GM12878 (cell line): ENCODE data around the gene HS3ST5. TPM values are rescaled to one million over a fixed set of nuclear protein-coding genes. Genes with fewer than 3 reads are reported as not detected.

Source experiments
- ATAC-seq: fragments of 200-7000 bp; cut with Tn5 transposase; 3 replicates; pipeline ENCODE4 v1.9.1; 2020; ENCODE audit warnings: mild to moderate bottlenecking, moderate library complexity
- BruUV-seq: library from RNA; stranded (reverse); fragments of 400-500 nt; replicated peaks from 2 replicates; lab custom pipeline; 2021; lab: Mats Ljungman, UMichigan
- CTCF ChIA-PET: fragments of 300-600 bp; sonication (Branson Sonifier 250); formaldehyde crosslinking; extraction: SDS; loops from one replicate; lab custom pipeline; 2021; ENCODE audit warnings: inconsistent platforms; lab: Yijun Ruan, JAX
- POLR2A ChIA-PET: fragments of 350-600 bp; formaldehyde crosslinking; extraction: SDS; loops from one replicate; lab custom pipeline; 2021; ENCODE audit warnings: inconsistent platforms; lab: Charles Lee
- RAD21 ChIA-PET: fragments of 300-600 bp; sonication (Branson Sonifier 250); formaldehyde crosslinking; loops from one replicate; lab custom pipeline; 2023; ENCODE audit warnings: antibody characterized with exemption; ENCODE audit not compliant: unreplicated experiment; lab: Charles Lee
- SMC1A ChIA-PET: fragments of 300-600 bp; sonication (Branson Sonifier 250); formaldehyde crosslinking; loops from one replicate; lab custom pipeline; 2023; ENCODE audit not compliant: unreplicated experiment, uncharacterized antibody; lab: Charles Lee
- DNase-seq: peaks from one replicate; pipeline ENCODE4 v3.0.0-alpha.2; 2011; ENCODE audit warnings: low read depth, low spot score
- FAIRE-seq: peaks from 3 replicates; lab custom pipeline; 2011; peaks lifted over from hg19 to GRCh38; lab: Jason Lieb, UNC
- H2AFZ ChIP-seq: 2 replicates; pipeline ENCODE4 v1.6.0; 2011; ENCODE audit warnings: low read depth, low read length, control low read depth; ENCODE audit not compliant: control insufficient read depth
- H3K27ac ChIP-seq: 2 replicates; pipeline ENCODE4 v1.5.1; 2011; ENCODE audit warnings: control low read depth; ENCODE audit not compliant: control insufficient read depth, insufficient read depth
- H3K27me3 ChIP-seq, 2 experiments: replicated peaks in 1 of 2; 2 replicates each; pipeline versions ENCODE4 v1.6.0 to v1.6.1; 2011; ENCODE audit warnings: low read length in 1 of 2; ENCODE audit not compliant: control insufficient read depth in 2 of 2, insufficient read depth in 2 of 2
- H3K36me3 ChIP-seq, 2 experiments: 2 replicates each; pipeline ENCODE4 v1.5.1; 2011; ENCODE audit warnings: low read length in 1 of 2; ENCODE audit not compliant: control insufficient read depth in 2 of 2, insufficient read depth in 2 of 2
- H3K4me1 ChIP-seq: 2 replicates; pipeline ENCODE4 v1.6.1; 2011; ENCODE audit warnings: mild to moderate bottlenecking, low read length, moderate library complexity, mixed read lengths; ENCODE audit not compliant: control insufficient read depth, insufficient read depth
- H3K4me2 ChIP-seq: 2 replicates; pipeline ENCODE4 v1.6.0; 2011; ENCODE audit warnings: control low read depth; ENCODE audit not compliant: control insufficient read depth, insufficient read depth
- H3K4me3 ChIP-seq: fragments of 200-600 bp; sonication (generic); 2 replicates; pipeline ENCODE4 v1.5.1; 2016
- H3K79me2 ChIP-seq: 2 replicates; pipeline ENCODE4 v1.6.0; 2011; ENCODE audit warnings: low read length; ENCODE audit not compliant: control insufficient read depth, insufficient read depth
- H3K9ac ChIP-seq: 2 replicates; pipeline ENCODE4 v1.8.0; 2011; ENCODE audit warnings: low read length, control low read depth, mixed read lengths; ENCODE audit not compliant: control insufficient read depth, insufficient read depth
- H3K9me3 ChIP-seq: replicated peaks from 3 replicates; pipeline ENCODE4 v1.5.1; 2011; ENCODE audit warnings: mild to moderate bottlenecking, low read length; ENCODE audit not compliant: control insufficient read depth, insufficient read depth
- H4K20me1 ChIP-seq: 2 replicates; pipeline ENCODE4 v1.6.0; 2011; ENCODE audit not compliant: control insufficient read depth, insufficient read depth
- ATF7 ChIP-seq: fragments of 450-650 bp; IDR thresholded peaks from 2 replicates; pipeline ENCODE4 v1.6.1; 2016; ENCODE audit warnings: low read depth, mild to moderate bottlenecking
- CHD2 ChIP-seq: IDR thresholded peaks from 2 replicates; pipeline ENCODE4 v1.6.1; 2011; ENCODE audit warnings: low read depth, low read length, improper control_type of control experiment, borderline replicate concordance
- DPF2 ChIP-seq: fragments of 450-650 bp; IDR thresholded peaks from 2 replicates; pipeline ENCODE4 v1.6.1; 2017; ENCODE audit warnings: mild to moderate bottlenecking
- EED ChIP-seq: sonication (generic); IDR thresholded peaks from 2 replicates; pipeline ENCODE4 v1.6.1; 2016; ENCODE audit warnings: antibody characterized with exemption, low read depth
- FOXK2 ChIP-seq: fragments of 450-650 bp; IDR thresholded peaks from 2 replicates; pipeline ENCODE4 v1.6.1; 2017; ENCODE audit warnings: mild to moderate bottlenecking, moderate library complexity
- NKRF ChIP-seq: fragments of 450-650 bp; conservative IDR thresholded peaks from 2 replicates; pipeline ENCODE4 v1.6.1; 2017; ENCODE audit warnings: mild to moderate bottlenecking, moderate library complexity
- SREBF1 ChIP-seq: IDR thresholded peaks from 2 replicates; pipeline ENCODE4 v1.6.1; 2012; ENCODE audit warnings: mild to moderate bottlenecking, low read length
- SUPT20H ChIP-seq: IDR thresholded peaks from 2 replicates; pipeline ENCODE4 v1.6.1; 2011; ENCODE audit warnings: low read depth, mild to moderate bottlenecking, low read length, moderate library complexity, borderline replicate concordance; ENCODE audit not compliant: control insufficient read depth
- ZBED1 ChIP-seq: IDR thresholded peaks from 2 replicates; pipeline ENCODE4 v1.6.1; 2016; ENCODE audit warnings: borderline replicate concordance
- ZBTB4 ChIP-seq: fragments of 450-650 bp; formaldehyde crosslinking; IDR thresholded peaks from 2 replicates; pipeline ENCODE4 v1.4.0; 2022; ENCODE audit warnings: mild to moderate bottlenecking, moderate library complexity
- ZSCAN29 ChIP-seq: fragments of 450-650 bp; IDR thresholded peaks from 2 replicates; pipeline ENCODE4 v1.6.1; 2017; ENCODE audit warnings: mild to moderate bottlenecking, moderate library complexity
- WGBS: methylation state at CpG from one replicate; pipeline ENCODE4 v1.1.6; 2016; ENCODE audit warnings: low lambda C conversion rate; ENCODE audit not compliant: insufficient replicate concordance, insufficient coverage; ENCODE audit errors: missing lambda C conversion rate; 5-methylcytosine and 5-hydroxymethylcytosine counted together
- in situ Hi-C: fragments of 300-500 bp; cut with MboI; formaldehyde crosslinking; loops from 9 replicates; pipeline ENCODE4 v1.14.3; 2018; ENCODE audit warnings: mixed read lengths
- intact Hi-C: fragments of 100-400 bp; cut with micrococcal nuclease; formaldehyde crosslinking; loops from one replicate; pipeline ENCODE4 v1.14.2; 2022; ENCODE audit not compliant: unreplicated experiment
- polyA plus RNA-seq, 11 experiments: library from polyadenylated mRNA; depleted of rRNA in 4 of 11; unstranded in 6 of 11; stranded (reverse) in 5 of 11; fragments of >200 nt; fragmentation: Nextera tagmentation in 4 of 11; fragmentation: Illumina TruSeq in 1 of 11; extraction: Ambion mirVana in 4 of 11; extraction: Trizol in 1 of 11; gene quantifications; 1 replicate in 1 of 11; 2 replicates in 10 of 11; pipeline versions ENCODE4 v1.2.1 to v1.2.3, GENCODE V29; 2011 to 2016; ENCODE audit warnings: inconsistent platforms in 2 of 11, missing spikeins in 2 of 11, low read depth in 1 of 11
- total RNA-seq, 4 experiments: library from RNA; depleted of rRNA in 3 of 4; stranded (reverse); fragments of >200 nt in 3 of 4; fragmentation: Illumina TruSeq in 1 of 4; extraction: Trizol in 1 of 4; gene quantifications; 2 replicates each; pipeline versions ENCODE4 v1.2.1 to v1.2.3, GENCODE V29; 2013 to 2021

The HS3ST5 gene
- total and polyA plus RNA-seq, 10 of the 15 experiments (the other 5 are each of a cell fraction or from before 2014, with no cell fraction given), result 0.04 TPM; not detected in 9

- H2AFZ ChIP-seq, result no peak overlapping the region
- ATAC-seq, result no peak
- no peak overlapping the region for H3K9ac ChIP-seq
- H3K27me3 ChIP-seq, result no peaks in the 10 kb centered on the region
- no peaks in the 10 kb centered on the region for H3K4me1 ChIP-seq
- TF ChIP-seq ATF7, result no peak
- TF ChIP-seq EED, result no peak
- TF ChIP-seq CHD2, result no peak
- no peak for TF ChIP-seq DPF2
- TF ChIP-seq FOXK2, result no peak
- TF ChIP-seq ZBED1, result no peak
- no peak for TF ChIP-seq SUPT20H
- no peak for TF ChIP-seq ZBTB4 (CRISPR knock-in tag)
- no peak for TF ChIP-seq NKRF
- no peak for TF ChIP-seq SREBF1
- no peak for TF ChIP-seq ZSCAN29
- ChIA-PET CTCF (no interaction called here), RAD21 (no interaction called here), POLR2A (interaction anchor here (0.6 kb wide), 1 partner anchor 14 kb away, joined by 3 read pairs; no protein-coding TSS in a partner anchor), SMC1A (no interaction called here)
- no peak overlapping the region for H3K27ac ChIP-seq
- no peak for FAIRE-seq
- H3K9me3 ChIP-seq, result no peaks in the 10 kb centered on the region
- no peak for DNase-seq
- in situ Hi-C loops, result no loop called here
- H4K20me1 ChIP-seq, result no peaks in the 10 kb centered on the region
- BruUV-seq, result no TSS peak
- no peaks in the 10 kb centered on the region for H3K36me3 ChIP-seq
- H3K4me3 ChIP-seq, result no peak overlapping the region
- H3K4me2 ChIP-seq, result no peak overlapping the region
- intact Hi-C loops, result no loop called here
- WGBS, result 55% methylated on average over 3 of the region's 3 CpGs
- no peaks in the 10 kb centered on the region for H3K79me2 ChIP-seq
Measured at GRCh38 chr6:114377881-114378280, 35.1 kb upstream of the HS3ST5 start.
